GM19328 (cell line): ENCODE results near the gene IFNA6.
"Not testable (repeated sequence)": the region's sequence is repeated elsewhere in the genome, so short reads cannot be mapped to it uniquely, and the experiment has no call there.

Experiments
- ATAC-seq: cut with Tn5 transposase; IDR thresholded peaks from one replicate; pipeline ENCODE4 v1.9.1; 2021; ENCODE audit warnings: mild to moderate bottlenecking, moderate library complexity; ENCODE audit not compliant: unreplicated experiment

IFNA6 gene

DNA sequence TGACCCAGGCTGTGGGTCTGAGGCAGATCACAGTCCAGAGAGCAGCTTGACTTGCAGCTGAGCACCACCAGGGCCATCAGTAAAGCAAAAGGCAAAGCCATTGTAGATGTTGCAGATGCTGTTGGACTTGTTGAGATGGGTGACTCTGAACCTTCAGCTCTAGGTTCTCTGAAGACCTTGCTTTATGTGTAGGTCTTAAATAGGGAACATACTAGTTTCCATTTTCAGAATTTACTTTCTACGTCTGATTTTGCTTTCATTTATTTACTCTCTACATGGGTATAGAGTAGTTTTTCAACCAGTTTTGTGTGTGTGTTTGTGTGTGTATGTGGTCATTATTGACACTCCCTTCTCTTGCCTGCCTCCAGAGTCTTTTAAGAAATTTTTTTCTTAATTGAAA lies at the start of gene IFNA6:
Gene IFNA6, minus strand, starts transcription at position 101 of the 400 bp plus-strand sequence. Its CDS starts 0 bp downstream, at position 101.
- no peak for ATAC-seq

DNA sequence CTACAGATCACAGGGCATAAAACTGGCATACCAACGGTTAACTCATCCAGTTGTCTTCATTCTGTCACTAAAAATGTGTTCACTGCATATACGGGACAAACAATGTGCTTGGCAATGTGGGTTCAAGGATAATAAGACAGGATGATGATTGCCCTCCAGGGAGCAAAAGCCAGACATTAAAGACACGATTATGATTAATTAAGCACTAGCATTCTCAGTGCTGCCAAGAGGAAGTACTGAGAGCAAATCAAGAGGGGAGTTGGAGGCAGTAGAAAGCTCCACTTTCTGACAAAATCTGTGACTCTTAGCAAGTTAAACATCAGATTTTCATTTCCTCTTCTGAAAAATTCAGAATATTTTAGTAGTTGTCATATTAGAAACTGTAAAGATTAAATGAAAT lies 49.3 kb upstream of the IFNA6 start:
- no peak for ATAC-seq

DNA sequence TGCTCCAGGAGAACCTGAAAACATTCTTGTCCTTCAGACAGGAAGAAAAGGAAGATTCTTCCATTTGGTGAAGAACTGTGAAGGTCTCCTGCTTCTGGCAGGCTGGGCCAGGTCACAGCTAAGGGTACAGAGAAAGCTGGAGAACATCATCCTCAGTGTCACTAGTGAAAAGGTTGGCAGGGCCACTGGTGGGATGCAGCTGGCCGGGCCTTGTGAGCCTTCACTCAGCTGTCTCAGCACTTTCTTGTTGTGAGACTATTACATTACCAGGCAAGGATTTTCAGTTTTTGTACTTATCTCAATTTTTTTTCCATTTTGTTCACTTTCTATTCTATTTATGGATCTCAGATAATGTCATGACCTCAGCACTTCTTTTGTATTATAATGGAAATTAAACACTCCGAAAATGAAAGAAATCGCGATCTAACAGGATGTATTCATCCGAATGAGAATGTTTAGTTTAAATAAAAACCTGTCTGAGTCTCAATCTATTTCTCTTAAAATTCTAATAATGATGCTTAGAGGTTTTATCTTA lies 48.3 kb upstream of the IFNA6 start:
- no peak for ATAC-seq

DNA sequence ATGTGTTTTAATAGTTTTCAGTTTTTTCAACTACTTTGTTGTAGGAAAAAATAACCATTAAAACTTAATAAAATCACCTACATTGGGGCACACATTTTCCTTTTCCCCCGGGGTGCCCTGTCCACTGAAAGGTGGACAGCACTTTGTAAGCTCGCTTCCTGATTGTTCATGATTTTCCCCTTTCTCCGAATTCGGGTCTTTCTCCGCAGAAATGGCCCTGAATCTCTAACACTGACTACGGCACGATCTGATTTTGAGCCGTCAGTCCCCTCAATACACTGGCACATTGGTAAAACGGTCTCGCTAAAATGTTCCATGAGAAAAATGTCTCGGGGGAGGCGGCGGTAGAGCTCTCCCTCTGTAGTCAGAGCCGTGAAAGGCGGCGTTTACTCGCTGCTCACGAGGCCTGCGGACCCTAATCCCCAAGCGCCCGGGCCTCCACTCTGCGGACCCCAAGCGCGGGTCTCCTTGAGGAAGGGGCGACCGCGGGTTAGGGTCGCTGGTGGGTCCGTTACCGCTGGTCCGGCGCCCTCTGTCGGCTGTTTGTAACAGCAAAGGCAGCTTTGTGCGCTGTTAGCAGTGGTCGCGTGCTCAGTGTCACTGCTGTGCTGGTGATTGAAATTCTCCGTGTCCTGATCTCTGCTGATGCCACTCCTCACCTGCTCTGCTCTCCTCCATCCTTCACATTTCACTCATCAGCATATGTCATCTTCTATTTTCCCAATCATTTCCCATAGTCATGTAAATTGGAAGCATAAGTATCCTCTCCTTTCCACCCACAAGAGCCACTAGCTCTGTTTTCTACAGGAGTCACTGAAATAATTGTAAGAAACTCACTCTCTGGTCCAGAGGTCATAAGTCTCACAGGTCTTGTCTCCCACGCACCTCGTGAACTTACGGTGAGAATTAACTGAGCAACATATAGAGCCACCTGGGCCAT lies 45.4 kb upstream of the IFNA6 start:
- peak; percentile 71 for ATAC-seq

DNA sequence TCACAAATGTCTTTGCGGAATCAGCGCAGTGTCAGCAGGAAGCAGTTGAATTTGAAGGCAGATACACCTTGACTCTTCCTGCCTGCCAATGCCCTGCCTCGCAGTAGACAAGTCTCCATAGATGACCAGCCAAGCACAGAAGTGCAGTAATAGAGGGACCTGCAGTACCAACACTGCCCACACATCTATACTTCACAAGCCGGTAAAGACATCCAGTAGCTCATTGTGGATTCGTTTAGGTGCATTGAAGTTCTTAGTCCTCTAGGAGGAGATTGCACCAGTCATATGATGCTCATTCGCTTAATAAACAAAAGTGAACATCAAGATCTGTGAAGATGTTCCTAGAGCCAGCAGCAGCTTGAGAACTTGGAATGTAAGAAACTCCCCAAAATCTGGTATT lies 41.6 kb upstream of the IFNA6 start:
- peak; percentile 67 for ATAC-seq

DNA sequence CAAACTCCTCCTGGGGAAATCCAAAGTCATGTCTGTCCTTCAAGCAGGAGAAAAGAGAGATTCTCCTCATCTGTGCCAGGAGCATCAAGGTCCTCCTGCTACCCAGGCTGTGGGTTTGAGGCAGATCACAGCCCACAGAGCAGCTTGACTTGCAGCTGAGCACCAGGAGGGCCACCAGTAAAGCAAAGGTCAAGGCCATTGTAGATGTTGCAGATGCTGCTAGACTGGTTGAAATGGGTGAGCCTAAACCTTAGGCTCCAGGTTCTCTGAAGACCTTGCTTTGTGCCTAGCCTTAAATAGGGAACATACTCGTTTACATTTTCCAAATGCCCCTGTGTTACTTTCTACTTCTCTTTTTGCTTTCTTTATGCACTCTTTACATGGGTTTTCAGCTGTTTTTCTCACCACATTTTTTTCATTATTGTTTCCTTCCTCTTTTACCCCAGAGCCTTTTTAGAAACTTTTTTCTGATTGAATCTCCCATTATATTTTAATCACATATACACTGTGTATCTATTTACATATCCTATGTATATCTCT lies 34.5 kb upstream of the IFNA6 start, which contains the start of gene IFNA2:
Gene IFNA2, minus strand, starts transcription at position 268 of the 540 bp plus-strand sequence. Its CDS starts 69 bp downstream, at position 199.
- ATAC-seq = no peak

DNA sequence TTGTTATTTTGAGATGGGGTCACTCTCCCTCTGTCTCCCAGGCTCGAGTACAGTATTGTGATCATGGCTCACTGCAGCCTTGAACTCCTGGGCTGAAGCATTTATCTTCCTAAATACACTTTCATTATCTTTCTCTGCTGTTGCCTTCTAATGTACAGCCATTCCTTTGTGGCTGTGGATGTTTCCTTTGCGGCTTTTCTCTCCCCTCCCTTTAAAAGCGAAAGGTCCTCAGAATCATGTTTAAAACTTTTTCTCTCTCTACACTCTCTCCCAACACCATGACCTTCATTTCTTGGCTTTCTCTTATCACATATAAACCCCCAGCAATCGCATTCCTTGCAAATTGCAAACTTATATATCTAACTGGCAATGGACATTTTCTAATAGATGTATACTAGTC lies 32.9 kb upstream of the IFNA6 start:
- no peak for ATAC-seq

DNA sequence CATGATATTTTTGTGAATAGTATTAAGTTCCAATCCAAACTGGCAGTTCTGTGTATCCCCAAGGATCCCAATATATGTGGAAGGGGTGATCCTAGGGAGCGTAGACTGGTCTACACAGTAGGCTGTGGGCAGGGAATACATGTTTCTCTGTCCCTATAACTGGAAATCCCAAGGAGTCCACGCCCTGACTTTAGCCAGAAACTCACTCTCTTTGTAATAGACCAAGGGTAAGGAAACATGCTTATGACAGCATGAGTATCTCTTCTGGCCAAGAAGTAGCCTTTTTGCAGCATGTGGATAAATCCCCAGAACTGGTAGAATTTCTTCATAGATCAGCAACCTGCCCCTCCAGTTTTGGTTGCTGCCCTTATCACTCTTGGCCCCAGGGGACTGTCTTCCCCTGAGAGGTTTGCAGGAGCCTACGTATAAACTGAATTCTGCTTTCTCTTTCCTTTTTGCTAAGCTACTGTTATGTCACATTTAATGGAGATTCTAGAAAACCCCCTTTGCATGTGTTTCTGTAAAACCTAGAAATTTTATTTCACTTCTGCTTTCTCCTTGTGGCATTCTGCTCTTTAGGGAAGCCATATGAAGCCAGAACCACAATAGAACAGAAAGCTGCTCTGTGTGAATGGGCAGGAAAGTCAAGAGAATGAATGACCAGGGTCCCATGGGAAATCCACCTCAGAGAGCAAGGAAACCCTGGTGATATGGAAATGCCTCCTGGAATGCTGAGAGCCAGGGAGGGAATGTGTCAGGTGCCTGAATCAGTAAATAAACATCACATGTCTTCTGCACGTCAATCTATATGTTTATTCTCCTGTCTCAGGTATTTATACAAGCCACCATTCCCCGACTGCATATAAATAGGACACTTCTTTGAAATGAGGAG lies 31.0 kb upstream of the IFNA6 start:
- peak; percentile 97 for ATAC-seq

DNA sequence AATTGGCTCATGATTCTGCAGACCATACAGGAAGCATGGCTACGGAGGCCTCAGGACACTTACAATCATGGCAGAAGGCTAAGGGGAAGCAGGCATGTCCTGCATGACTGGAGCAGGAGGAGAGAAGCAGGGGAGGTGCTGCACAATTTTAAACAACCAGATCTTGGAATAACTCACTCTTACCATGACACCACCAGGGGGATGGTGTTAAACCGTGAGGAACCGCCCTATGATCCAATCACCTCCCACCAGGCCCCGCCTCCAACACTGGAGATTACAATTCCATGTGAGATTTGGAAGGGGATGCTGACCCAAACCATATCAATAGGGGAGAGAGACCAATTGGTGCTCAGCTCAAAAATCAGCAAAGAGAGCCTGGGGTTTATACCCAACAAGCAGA lies 20.8 kb upstream of the IFNA6 start:
- not testable (repeated sequence) for ATAC-seq

DNA sequence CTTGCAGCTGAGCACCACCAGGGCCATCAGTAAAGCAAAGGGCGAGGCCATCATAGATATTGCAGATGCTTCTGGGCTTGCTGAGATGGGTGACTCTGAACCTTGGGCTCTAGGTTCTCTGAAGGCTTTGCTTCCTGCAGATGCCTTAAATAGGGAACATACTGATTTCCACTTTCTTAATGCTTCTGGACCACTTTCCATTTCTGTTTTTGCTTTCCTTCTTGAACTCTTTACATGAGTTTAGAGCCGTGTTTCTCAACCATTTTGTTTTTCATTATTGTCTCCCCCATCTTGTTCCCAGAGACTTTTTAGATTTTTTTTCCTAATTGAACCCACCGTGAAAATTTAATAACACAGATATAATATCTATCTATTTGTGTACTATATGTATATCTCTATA lies 17.3 kb upstream of the IFNA6 start, which contains the start of gene IFNA13:
Gene IFNA13, minus strand, starts transcription at position 101 of the 400 bp plus-strand sequence. Its CDS starts 47 bp downstream, at position 54.
- no peak for ATAC-seq

DNA sequence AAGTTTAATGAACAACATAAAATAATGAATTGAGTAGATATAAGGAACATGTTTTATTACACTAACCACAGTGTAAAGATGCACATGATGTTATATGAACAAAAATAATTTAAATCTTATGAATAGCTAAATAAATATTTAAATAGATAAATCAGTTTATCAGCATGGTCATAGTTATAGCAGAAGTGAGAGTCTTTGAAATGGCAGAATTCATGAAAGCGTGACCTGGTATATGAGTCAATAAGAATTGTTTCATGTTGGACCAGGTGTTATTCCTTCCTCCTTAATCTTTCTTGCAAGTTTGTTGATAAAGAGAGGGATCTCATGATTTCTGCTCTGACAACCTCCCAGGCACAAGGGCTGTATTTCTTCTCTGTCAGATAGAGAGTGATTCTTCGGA lies 16.5 kb upstream of the IFNA6 start:
- ATAC-seq = peak; percentile 81

DNA sequence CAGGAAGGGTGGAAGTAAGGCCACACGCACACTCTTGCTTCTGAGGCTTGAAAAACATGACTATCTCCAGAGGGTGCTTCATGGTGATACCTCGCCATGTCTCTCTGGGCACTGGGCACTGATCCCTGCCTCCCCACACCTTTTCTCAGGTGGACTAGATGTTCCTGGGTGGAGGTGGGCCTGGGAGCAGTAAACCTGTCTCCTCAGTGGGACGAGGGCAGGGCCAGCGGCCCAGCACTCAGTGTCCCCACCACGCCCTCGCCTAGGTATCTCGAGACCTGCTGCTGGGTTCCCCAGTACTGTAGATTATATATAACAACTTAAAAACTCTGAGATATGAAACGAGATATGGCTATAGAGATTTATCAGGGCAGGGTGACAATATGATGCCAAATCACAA lies 11.6 kb upstream of the IFNA6 start:
- ATAC-seq = no peak

DNA sequence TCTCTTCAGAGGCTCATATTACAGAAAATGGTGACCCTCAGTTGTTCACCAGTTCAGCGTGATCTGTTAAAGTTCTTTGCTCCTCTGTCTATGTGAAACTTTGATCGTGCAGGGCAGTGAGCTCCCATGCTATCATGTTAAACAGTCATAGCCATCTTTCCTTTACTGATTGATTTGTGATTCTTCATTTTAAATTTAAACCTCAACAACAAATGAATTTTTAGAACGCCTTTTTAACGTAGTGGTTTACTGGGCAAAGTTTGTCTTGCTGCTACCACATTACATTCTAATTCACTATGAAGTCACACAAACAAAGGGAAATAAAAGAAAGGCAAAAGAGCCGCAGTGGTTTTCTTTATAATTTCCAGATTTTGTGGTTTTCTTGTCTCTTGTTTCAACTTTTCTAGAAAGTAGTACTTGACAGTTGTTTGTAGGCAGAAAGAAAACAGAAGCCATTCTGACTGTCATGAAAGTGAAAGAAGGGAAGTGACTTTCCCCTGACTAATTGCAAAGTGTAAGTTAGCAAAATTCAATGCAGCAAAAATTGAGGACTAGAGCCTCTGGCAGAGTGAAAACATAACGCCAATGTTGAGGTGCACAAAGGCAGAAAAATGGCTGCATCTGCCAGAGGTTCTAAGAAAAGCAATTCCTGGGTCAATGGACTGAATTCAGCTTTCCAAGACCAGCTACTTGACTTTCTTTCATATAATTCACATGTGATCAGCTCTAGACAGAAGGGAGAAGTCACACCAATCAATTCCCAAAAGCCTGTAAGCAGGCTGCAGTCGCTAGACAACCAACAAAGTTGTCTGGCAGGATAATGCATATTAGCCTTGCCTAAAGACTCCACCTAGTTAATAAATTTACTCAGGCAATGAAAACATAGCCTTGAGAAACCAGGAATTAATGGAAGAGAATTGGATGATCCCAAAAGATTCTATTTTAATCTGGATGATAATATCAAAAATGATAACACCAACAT lies 7.1 kb upstream of the IFNA6 start:
- ATAC-seq = peak; percentile 89

DNA sequence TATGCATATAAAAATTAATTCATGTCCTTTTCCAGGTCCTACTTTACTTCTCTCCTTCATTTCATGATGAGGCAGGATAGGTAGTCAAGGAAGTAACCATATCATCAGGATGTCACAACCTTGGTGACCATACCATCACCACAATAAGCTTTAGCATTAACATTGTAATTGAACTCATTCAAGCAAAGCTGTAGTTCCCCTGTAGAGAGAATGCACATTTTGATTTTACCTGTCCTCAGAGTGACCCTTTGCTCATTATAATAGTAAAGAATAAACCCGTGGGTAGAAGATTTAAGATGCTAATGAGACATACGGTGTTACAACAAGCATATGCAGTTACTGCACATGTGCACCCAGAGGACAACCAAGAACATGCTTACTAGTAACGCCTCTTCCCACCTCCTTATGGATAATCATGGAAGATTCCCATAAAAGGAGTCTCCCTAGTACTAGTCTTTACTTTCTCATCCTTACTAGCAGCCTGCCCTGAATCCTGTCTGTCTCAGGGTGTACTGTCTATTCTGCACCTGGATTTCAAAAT lies 2.2 kb downstream of the IFNA6 start:
- ATAC-seq = no peak

DNA sequence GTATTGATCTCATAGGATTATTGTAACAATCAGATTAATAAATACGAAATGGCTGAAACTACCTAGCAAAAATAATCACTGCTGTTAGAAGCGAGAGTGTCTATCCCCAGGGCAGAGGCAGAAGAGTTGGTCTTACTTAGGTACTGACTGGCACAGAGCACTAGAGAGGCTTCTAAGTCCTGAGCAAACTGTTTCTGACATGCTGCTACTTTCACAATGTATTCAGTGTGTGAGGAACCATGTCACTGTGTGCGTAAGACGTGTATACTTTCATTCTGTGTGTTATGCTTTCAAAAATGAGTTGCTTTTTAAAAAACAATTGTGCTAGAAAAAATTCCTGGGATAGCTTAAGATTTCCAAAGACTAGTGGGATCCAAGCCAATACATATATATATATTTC lies 10.0 kb downstream of the IFNA6 start:
- ATAC-seq = no peak

DNA sequence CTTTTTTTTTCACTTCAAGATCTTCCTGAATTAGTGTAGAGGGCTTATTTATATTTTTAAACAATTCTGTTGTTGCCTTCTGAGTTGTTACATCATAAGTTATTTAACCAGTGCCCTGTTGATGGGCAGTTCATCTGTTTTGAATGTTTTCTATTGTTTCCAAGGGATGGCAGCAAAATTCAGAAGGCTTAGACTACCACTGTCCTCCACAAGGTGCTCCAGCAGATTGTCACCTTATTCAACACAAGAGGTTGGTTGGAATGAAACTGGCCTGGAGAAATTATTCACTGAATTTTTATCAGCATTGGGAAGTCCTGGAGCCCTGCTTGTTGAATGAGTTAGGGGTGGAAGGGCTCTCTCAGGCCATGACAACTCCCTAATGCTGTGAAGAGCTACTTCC lies 14.2 kb downstream of the IFNA6 start:
- ATAC-seq = no peak

DNA sequence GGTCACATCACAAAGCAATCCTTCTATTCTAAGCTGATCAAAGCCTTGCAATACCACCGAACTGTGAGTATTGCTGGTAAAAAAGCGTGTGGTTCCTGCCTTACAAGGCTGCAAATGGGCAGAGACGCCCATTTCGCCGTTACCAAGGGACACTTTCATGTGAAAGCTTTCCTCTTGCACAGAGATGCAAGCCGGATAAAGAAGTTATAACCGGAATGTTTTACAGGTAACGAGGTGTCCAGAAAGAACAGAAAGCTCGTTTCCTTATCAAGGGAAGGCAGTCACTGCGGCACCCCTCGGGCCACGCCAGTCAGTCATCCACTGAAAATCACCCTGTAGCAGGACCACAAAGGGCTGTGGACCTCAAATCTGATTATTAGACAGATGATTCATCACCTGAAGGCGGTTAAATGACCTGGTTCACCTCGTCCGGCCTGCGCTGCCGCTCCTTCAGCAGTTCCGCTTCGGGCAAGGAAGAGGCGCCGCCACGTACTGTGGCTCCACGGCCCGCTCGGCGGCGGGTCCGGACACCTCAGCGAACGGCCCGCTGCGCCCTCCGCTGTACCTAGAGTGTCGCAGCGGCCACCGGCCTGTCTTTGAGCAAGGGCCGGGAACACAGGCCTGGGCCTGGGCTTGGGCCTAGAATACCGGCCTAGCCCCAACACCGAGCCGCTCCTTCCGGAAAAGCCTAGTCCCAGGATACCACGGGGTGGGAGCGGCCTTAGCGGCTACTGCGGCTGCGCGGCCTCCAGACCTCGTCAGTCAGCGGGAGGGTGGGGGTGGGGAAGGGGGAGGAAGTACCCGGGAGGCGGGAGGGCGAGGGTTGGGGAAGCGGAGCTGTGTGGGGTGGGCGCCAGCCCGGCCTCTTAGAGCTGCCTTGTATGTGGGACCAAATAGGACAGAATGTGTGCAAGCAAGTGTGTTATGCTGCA lies 15.7 kb downstream of the IFNA6 start, which contains the start of gene KLHL9:
Gene KLHL9, minus strand, starts transcription at position 704 of the 932 bp plus-strand sequence. Its CDS starts 545 bp downstream, at position 159.
- ATAC-seq = peak; percentile 89

DNA sequence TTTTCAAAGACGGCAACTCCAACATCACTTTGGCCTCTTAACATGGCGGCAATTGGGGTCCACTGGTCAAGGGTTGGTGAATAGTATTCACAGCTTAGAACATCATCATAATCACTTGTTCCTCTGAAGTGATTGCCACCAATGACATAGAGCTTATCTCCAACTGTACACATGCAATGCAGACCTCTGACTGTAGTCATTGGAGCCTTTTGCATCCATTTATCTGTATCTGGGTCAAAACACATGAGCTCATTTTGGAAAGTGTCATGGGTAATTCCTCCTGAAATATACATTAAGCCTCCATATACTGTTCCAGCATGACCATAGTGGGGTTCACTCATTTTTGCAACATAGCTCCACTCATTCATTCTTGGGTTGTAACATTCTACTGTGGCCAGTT lies 17.5 kb downstream of the IFNA6 start:
- no peak for ATAC-seq
